PC-3 (cell line): Measurements from ENCODE around the gene SHPK. TPM values are rescaled to one million over a fixed set of nuclear protein-coding genes. Genes with fewer than 3 reads are reported as not detected.
"Not testable (repeated sequence)": the region's sequence is repeated elsewhere in the genome, so short reads cannot be mapped to it uniquely, and the experiment has no call there.

Source experiments
- ATAC-seq: fragments of 200-7000 bp; cut with Tn5 transposase; 2 replicates; pipeline ENCODE4 v1.9.1; 2020; ENCODE audit warnings: mild to moderate bottlenecking, moderate library complexity
- BruUV-seq: library from RNA; stranded (reverse); fragments of 400-500 nt; replicated peaks from 2 replicates; lab custom pipeline; 2021; lab: Mats Ljungman, UMichigan
- CTCF ChIA-PET: fragments of 300-600 bp; sonication (Branson Sonifier 250); formaldehyde crosslinking; loops from one replicate; lab custom pipeline; 2022; ENCODE audit warnings: antibody characterized with exemption; lab: Charles Lee
- POLR2A ChIA-PET: fragments of 300-600 bp; sonication (Branson Sonifier 250); formaldehyde crosslinking; loops from one replicate; lab custom pipeline; 2022; ENCODE audit warnings: antibody characterized with exemption; ENCODE audit not compliant: unreplicated experiment; lab: Charles Lee
- DNase-seq: peaks from one replicate; pipeline ENCODE4 v3.0.0-alpha.2; 2015
- H2AFZ ChIP-seq: fragments of 300-600 bp; sonication (generic); 2 replicates; pipeline ENCODE4 v1.6.0; 2016; ENCODE audit warnings: antibody characterized with exemption, low read length
- H3F3A ChIP-seq: fragments of 300-600 bp; sonication (generic); one replicate; pipeline ENCODE4 v1.6.0; 2017; ENCODE audit warnings: antibody characterized with exemption, low read length, control low read depth, mild to moderate bottlenecking; ENCODE audit not compliant: unreplicated experiment
- H3K27ac ChIP-seq: fragments of 300-600 bp; sonication (generic); 2 replicates; pipeline ENCODE4 v1.5.1; 2016; ENCODE audit warnings: mild to moderate bottlenecking, low read length
- H3K27me3 ChIP-seq: fragments of 300-600 bp; sonication (generic); 2 replicates; pipeline ENCODE4 v1.6.1; 2016; ENCODE audit warnings: low read length, mixed read lengths
- H3K36me3 ChIP-seq: fragments of 300-600 bp; sonication (generic); 2 replicates; pipeline ENCODE4 v1.6.1; 2016; ENCODE audit warnings: low read depth, mixed run types, low read length, mixed read lengths
- H3K4me1 ChIP-seq: fragments of 300-600 bp; sonication (generic); 2 replicates; pipeline ENCODE4 v1.5.1; 2016; ENCODE audit warnings: low read length; ENCODE audit not compliant: insufficient read depth
- H3K4me2 ChIP-seq: fragments of 300-600 bp; sonication (generic); 2 replicates; pipeline ENCODE4 v1.6.0; 2016; ENCODE audit warnings: low read length
- H3K4me3 ChIP-seq: fragments of 300-600 bp; sonication (generic); 2 replicates; pipeline ENCODE4 v1.5.1; 2016; ENCODE audit warnings: mild to moderate bottlenecking, low read length, mixed read lengths
- H3K79me2 ChIP-seq: fragments of 300-600 bp; sonication (generic); 2 replicates; pipeline ENCODE4 v1.6.1; 2017; ENCODE audit warnings: low read length, mixed read lengths
- H3K9ac ChIP-seq: fragments of 300-600 bp; sonication (generic); 2 replicates; pipeline ENCODE4 v1.6.0; 2016; ENCODE audit warnings: mild to moderate bottlenecking, low read length
- H3K9me2 ChIP-seq: fragments of 300-600 bp; sonication (generic); replicated peaks from 2 replicates; pipeline ENCODE4 v1.6.1; 2016; ENCODE audit warnings: mixed run types, low read length, mixed read lengths
- H3K9me3 ChIP-seq: fragments of 300-600 bp; sonication (generic); 2 replicates; pipeline ENCODE4 v1.6.1; 2016; ENCODE audit warnings: low read length, mixed read lengths
- H4K20me1 ChIP-seq: fragments of 300-600 bp; sonication (generic); 2 replicates; pipeline ENCODE4 v1.6.1; 2016; ENCODE audit warnings: low read length, mixed read lengths
- EZH2 ChIP-seq: fragments of 300-600 bp; sonication (generic); IDR thresholded peaks from one replicate; pipeline ENCODE4 v1.6.1; 2017; ENCODE audit warnings: antibody characterized with exemption, mild to moderate bottlenecking, low read length; ENCODE audit not compliant: unreplicated experiment
- EZH2phosphoT487 ChIP-seq: fragments of 300-600 bp; sonication (generic); IDR thresholded peaks from 2 replicates; pipeline ENCODE4 v1.6.1; 2018; ENCODE audit warnings: mild to moderate bottlenecking, antibody characterized with exemption, low read length, borderline replicate concordance
- intact Hi-C: fragments of 100-400 bp; cut with micrococcal nuclease; formaldehyde crosslinking; loops from 2 replicates; pipeline ENCODE4 v1.9.0; 2023
- total RNA-seq: library from RNA; depleted of rRNA; stranded (reverse); fragments of >200 nt; gene quantifications from 2 replicates; pipeline ENCODE4 v1.2.3, GENCODE V29; 2014
- TF ChIP-seq, protein P1 (sequence below): fragments of 300-600 bp; sonication (generic); conservative IDR thresholded peaks from 2 replicates; pipeline ENCODE4 v1.5.1; 2017; ENCODE audit warnings: antibody characterized with exemption, low read depth, mild to moderate bottlenecking, low read length

SHPK gene
- total RNA-seq, 1 experiment from 2014 or later, result 22.4 TPM

DNA sequence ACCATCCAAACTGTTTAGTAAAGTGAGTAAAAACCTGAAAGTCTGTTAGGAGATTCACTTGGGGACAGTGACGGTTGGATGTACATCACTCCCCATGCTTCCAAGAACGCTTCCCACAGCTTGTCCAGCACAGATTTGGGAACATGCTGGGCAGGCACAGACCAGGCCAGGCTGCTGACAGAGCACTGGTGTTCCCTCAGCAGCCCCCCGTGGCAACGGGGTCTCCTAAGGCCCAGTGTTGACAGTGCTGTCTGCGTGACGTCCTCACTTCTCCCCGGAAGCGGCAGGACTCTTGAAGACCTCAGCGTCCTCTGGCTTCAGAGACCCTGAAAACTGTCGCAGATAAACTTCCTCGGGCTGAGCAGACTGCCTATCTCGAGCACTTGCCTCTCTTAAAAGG, 69.5 kb downstream of the SHPK start:
- Histone ChIP-seq H3K4me2 (no peak overlapping the region), H3K9me2 (no peaks in the 10 kb centered on the region), H3K9me3 (no peaks in the 10 kb centered on the region), H3K4me3 (no peak overlapping the region), H2AFZ (no peak overlapping the region), H3F3A (no peaks in the 10 kb centered on the region), H3K27me3 (no peaks in the 10 kb centered on the region), H3K79me2 (no peaks in the 10 kb centered on the region), H3K9ac (no peak overlapping the region), H3K4me1 (no peaks in the 10 kb centered on the region), H3K27ac (no peak overlapping the region), H3K36me3 (no peaks in the 10 kb centered on the region), H4K20me1 (no peaks in the 10 kb centered on the region)
- intact Hi-C loops, result no loop called here
- no peak for TF ChIP-seq EZH2
- TF ChIP-seq EZH2phosphoT487, result no peak
- TF ChIP-seq, protein P1, sequence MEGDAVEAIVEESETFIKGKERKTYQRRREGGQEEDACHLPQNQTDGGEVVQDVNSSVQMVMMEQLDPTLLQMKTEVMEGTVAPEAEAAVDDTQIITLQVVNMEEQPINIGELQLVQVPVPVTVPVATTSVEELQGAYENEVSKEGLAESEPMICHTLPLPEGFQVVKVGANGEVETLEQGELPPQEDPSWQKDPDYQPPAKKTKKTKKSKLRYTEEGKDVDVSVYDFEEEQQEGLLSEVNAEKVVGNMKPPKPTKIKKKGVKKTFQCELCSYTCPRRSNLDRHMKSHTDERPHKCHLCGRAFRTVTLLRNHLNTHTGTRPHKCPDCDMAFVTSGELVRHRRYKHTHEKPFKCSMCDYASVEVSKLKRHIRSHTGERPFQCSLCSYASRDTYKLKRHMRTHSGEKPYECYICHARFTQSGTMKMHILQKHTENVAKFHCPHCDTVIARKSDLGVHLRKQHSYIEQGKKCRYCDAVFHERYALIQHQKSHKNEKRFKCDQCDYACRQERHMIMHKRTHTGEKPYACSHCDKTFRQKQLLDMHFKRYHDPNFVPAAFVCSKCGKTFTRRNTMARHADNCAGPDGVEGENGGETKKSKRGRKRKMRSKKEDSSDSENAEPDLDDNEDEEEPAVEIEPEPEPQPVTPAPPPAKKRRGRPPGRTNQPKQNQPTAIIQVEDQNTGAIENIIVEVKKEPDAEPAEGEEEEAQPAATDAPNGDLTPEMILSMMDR, result no peak
- BruUV-seq, result no TSS peak
- ChIA-PET POLR2A (no interaction called here), CTCF (no interaction called here)
- ATAC-seq (no peak), DNase-seq (no peak)

DNA sequence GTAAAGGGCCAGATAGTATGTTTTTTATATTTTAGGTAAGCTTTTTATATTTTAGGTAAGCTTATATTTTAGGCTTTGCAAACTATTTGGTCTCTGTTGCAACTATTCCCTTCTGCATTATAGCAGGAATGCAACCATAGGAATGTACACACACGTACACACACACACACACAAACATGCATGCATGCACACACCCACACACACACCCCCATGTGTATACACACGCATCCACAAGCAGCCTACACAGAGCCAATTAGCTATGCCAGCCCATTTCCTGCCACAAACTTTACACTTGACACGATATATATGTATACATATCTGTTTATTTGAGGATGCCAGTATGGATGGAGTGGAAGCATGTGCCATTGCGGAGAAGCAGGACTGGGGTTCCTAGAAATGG, 70.9 kb downstream of the SHPK start:
- Histone ChIP-seq H3K9ac (no peak overlapping the region), H3K9me3 (no peaks in the 10 kb centered on the region), H3K79me2 (no peaks in the 10 kb centered on the region), H3K27ac (no peak overlapping the region), H4K20me1 (no peaks in the 10 kb centered on the region), H3K9me2 (no peaks in the 10 kb centered on the region), H3K4me3 (no peak overlapping the region), H2AFZ (no peak overlapping the region), H3F3A (no peaks in the 10 kb centered on the region), H3K4me2 (no peak overlapping the region), H3K27me3 (no peaks in the 10 kb centered on the region), H3K4me1 (no peaks in the 10 kb centered on the region), H3K36me3 (no peaks in the 10 kb centered on the region)
- TF ChIP-seq EZH2phosphoT487 (no peak), EZH2 (no peak)
- TF ChIP-seq, protein P1, result no peak
- ATAC-seq (no peak), DNase-seq (no peak)
- intact Hi-C loops, result no loop called here
- no TSS peak for BruUV-seq
- ChIA-PET CTCF (no interaction called here), POLR2A (no interaction called here)

DNA sequence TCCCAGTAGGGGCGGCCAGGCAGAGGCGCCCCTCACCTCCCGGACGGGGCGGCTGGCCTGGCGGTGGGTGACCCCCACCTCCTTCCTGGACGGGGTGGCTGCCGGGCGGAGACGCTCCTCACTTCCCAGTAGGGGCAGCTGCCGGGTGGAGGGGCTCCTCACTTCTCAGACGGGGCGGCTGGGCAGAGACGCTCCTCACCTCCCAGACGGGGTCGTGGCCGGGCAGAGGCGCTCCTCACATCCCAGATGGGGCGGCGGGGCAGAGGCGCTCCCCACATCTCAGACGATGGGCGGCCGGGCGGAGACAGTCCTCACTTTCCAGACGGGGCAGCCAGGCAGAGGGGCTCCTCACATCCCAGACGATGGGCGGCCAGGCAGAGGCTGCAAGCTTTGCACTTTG, 71.8 kb downstream of the SHPK start:
- H3K9me3 ChIP-seq, H3K36me3 ChIP-seq, DNase-seq, intact Hi-C loops, H3K9me2 ChIP-seq, H3K27me3 ChIP-seq, H3K9ac ChIP-seq, H3F3A ChIP-seq, CTCF ChIA-PET, BruUV-seq, H3K4me3 ChIP-seq, ATAC-seq, H3K27ac ChIP-seq, H2AFZ ChIP-seq, H3K4me2 ChIP-seq, POLR2A ChIA-PET, H3K4me1 ChIP-seq, H3K79me2 ChIP-seq, H4K20me1 ChIP-seq: not testable (repeated sequence)
